GM08714 (cell line): ENCODE data around the gene TBC1D30.

Source experiments
- H3K4me3 ChIP-seq: fragments of 200-500 bp; sonication (Bioruptor generic); 2 replicates; pipeline ENCODE4 v1.5.1; 2014; ENCODE audit warnings: mild to moderate bottlenecking, low read length, inconsistent platforms
- ZNF274 ChIP-seq: IDR thresholded peaks from 2 replicates; pipeline ENCODE4 v1.6.1; 2012; ENCODE audit warnings: mild to moderate bottlenecking, low read depth, low read length

TBC1D30 gene

DNA sequence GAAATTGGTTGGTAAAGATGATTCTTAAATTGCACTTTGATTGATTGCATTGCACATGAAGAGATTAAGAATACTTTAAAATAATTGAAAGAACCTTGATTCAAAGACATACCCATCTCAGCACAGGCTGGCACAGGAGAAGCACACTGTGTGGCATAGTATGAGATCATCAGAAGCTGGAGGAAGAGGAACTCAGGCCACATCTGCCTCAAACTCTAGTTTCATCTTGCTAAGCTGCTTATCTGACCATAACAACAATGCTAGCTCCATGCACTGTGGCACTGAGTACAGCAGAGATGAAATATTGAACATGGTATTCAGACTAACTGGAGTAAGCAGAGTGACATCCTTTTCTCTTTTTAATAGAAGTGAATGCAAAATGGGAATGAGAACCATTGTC lies 99.1 kb downstream of the TBC1D30 start:
- H3K4me3 ChIP-seq = no peak overlapping the region
- no peak for TF ChIP-seq ZNF274
